Hepatocyte (in vitro differentiated cells): ENCODE results near the gene RNF17.

Experiments
- EZH2phosphoT487 ChIP-seq: fragments of 200-600 bp; sonication (generic); IDR thresholded peaks from one replicate; pipeline ENCODE4 v1.6.1; 2018; ENCODE audit warnings: antibody characterized with exemption, mild to moderate bottlenecking, low read depth, moderate library complexity; ENCODE audit not compliant: unreplicated experiment, severe bottlenecking
- TF ChIP-seq, protein P1 (sequence below): fragments of 200-600 bp; sonication (generic); IDR thresholded peaks from 2 replicates; pipeline ENCODE4 v1.5.1; 2016; ENCODE audit warnings: antibody characterized with exemption, mild to moderate bottlenecking; ENCODE audit not compliant: poor library complexity

DNA sequence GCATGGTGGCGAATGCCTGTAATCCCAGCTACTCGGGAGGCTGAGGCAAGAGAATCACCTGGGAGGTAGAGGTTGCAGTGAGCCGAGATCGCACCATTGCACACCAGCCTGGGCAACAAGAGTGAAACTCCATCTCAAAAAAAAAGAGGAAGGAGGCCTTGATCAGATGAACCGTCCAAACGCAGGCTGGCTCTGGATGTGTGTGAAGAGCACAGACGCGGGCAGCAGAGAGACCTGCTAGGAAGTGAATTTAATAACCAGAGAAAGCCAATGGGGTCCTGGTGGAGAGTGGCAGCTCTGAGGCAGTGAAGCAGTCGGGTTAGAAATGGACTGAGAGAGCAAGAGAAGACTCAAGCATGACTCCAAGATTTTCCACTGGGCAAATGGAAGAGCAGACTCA, 136.5 kb downstream of the RNF17 start:
- TF ChIP-seq, protein P1, sequence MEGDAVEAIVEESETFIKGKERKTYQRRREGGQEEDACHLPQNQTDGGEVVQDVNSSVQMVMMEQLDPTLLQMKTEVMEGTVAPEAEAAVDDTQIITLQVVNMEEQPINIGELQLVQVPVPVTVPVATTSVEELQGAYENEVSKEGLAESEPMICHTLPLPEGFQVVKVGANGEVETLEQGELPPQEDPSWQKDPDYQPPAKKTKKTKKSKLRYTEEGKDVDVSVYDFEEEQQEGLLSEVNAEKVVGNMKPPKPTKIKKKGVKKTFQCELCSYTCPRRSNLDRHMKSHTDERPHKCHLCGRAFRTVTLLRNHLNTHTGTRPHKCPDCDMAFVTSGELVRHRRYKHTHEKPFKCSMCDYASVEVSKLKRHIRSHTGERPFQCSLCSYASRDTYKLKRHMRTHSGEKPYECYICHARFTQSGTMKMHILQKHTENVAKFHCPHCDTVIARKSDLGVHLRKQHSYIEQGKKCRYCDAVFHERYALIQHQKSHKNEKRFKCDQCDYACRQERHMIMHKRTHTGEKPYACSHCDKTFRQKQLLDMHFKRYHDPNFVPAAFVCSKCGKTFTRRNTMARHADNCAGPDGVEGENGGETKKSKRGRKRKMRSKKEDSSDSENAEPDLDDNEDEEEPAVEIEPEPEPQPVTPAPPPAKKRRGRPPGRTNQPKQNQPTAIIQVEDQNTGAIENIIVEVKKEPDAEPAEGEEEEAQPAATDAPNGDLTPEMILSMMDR, result no peak
- no peak for TF ChIP-seq EZH2phosphoT487
